GM19463 (cell line): ENCODE data around the gene MRTFB.
"Not testable (repeated sequence)": the region's sequence is repeated elsewhere in the genome, so short reads cannot be mapped to it uniquely, and the experiment has no call there.

Source experiments
- ATAC-seq: cut with Tn5 transposase; IDR thresholded peaks from one replicate; pipeline ENCODE4 v1.9.1; 2021; ENCODE audit warnings: mild to moderate bottlenecking, moderate library complexity; ENCODE audit not compliant: unreplicated experiment

MRTFB gene, protein sequence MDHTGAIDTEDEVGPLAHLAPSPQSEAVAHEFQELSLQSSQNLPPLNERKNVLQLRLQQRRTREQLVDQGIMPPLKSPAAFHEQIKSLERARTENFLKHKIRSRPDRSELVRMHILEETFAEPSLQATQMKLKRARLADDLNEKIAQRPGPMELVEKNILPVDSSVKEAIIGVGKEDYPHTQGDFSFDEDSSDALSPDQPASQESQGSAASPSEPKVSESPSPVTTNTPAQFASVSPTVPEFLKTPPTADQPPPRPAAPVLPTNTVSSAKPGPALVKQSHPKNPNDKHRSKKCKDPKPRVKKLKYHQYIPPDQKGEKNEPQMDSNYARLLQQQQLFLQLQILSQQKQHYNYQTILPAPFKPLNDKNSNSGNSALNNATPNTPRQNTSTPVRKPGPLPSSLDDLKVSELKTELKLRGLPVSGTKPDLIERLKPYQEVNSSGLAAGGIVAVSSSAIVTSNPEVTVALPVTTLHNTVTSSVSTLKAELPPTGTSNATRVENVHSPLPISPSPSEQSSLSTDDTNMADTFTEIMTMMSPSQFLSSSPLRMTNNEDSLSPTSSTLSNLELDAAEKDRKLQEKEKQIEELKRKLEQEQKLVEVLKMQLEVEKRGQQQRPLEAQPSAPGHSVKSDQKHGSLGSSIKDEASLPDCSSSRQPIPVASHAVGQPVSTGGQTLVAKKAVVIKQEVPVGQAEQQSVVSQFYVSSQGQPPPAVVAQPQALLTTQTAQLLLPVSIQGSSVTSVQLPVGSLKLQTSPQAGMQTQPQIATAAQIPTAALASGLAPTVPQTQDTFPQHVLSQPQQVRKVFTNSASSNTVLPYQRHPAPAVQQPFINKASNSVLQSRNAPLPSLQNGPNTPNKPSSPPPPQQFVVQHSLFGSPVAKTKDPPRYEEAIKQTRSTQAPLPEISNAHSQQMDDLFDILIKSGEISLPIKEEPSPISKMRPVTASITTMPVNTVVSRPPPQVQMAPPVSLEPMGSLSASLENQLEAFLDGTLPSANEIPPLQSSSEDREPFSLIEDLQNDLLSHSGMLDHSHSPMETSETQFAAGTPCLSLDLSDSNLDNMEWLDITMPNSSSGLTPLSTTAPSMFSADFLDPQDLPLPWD

DNA sequence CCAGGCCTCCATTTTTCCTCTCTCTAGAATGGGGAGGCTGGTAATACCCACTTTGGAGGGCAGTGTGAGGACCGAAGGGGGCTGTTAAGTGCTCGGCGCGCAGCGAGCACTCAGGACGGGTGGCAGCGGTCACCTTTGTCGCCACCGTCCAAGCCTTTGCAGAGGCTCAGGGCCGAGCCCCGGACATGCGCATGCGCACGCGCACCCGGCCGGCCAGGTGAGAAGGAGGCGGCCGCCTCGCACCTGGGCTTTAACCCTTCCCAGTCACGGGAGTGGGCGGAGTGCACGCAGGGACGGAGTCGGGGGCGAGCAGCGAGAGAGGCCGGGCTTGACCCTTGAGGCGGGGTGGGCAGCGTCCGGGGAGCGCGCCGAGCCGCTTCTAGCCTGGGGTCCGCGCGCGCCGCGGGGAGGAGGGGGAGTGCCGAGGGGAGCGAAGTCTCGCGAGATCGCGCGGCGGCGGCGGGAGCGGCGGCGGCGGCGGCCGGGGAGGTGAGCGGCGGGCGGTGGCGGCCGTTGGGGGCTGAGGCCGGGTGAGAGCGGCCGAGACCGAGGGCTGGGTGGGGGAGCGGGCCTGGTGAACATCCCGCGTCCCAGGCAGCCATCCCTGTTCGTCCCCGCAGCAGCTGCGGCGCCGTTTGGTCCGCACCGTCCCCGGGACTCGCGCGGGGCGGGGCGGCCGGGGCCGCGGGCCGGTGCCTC is at the start of gene MRTFB:
TSS of gene MRTFB (plus strand) at position 443 of the 699 bp plus-strand sequence. CDS start 69,288 bp downstream, outside the sequence.
- peak; percentile 82 for ATAC-seq

DNA sequence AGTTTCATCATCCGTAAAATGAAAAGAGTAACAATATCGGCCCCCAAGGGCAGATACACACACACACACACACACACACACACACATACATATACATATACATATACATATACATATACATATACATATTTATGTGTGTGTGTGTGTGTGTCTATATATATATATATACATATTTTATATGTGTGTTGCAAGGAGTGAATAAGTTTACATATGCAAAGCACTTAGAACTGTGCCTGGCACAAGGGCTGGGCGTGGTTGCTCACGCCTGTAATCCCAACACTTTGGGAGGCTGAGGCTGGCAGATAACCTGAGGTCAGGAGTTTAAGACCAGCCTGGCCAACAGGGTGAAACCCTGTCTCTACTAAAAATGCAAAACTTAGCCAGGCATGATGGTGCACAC is 47.6 kb upstream of the MRTFB start:
- not testable (repeated sequence) for ATAC-seq

DNA sequence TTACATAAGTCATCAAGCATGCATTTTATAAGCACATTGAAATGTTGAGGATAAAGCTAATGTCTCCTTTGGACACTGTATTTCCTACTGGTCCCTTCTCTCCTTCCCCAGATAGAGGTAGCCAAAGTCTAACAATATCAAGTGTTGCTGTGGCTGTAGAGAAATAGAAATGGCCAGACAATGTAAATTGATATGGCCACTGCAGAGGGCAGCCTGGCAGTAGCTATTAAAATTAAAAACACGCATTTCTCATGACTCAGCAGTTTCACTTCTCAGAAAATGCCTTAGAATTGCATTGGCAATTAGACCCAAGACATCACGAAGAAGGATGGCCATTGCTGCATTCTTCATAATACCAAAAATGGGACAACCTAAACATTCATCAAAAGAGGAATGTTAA is 46.8 kb upstream of the MRTFB start:
- no peak for ATAC-seq

DNA sequence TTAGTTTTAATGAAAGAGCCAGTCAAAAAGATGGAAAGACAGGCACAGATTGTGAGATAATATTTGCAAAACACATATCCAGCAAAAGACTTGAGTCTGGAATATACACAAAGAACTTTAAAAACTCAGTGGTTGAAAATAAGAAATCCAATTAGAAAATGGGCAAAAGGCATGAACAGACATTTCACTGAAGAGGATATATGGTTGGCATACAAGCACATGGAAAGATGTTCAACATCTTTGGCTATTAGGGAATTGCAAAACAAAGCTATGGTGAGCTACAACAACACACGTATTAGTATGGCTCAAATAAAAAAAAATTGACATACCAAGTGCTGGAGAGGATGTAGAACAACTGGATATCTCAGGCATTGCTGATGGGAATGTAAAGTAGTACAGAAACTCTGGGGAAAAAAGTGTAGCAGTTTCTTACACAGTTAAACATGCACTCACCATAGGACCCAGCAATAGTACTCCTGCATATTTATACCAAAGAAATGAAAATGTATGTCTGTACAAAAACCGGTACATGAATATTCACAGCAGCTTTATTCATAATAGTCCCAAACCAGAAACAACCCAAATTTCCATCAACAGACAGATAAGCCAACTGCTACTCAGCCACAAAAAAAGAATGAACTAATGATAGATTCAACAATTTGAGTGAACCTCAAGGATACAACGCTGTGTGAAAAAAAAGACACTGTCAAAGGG is 44.4 kb upstream of the MRTFB start:
- ATAC-seq = no peak

DNA sequence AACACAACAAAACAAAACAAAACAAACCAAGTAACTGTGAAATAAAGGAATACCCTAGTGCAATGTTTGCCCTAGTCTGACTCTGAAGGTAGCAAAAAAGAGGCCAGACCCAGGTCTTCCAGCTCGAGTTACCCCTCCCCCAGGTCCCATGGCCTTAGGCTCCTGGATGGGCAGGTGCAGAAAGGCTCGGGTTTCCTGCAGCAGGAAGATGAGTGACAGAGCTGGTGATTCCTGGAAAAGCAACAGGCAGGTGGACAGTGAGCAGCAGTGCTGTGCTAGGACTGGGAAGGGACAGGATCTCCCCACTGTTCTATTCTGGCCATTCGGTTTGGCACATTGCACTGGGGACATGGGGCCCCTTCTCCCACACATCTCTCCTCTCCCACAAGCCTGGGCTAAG is 42.9 kb upstream of the MRTFB start:
- ATAC-seq = no peak

GRCh38 chr16:14029658-14030057 is 41.5 kb upstream of the MRTFB start:
- ATAC-seq = no peak

DNA sequence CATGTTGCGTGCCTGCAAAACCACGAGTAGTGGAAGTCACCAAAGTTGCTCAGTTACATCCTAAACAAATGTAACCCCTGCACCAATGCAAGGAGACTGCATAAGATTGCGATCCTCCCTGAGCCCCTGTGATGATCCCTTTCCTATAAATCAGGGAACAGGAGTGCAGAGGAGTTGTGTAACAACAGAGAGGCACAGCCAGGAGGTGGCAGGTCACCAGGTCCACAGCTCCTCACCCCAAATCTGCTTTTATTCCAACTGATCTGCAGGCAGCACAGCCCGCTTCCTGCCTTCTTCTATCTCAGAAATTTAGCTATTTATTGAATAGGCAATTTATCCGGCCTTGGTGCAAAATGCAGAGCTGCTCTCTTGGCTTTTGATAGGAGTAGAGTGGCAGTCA is 36.0 kb upstream of the MRTFB start:
- no peak for ATAC-seq

GRCh38 chr16:14036889-14037288 is 34.2 kb upstream of the MRTFB start:
- ATAC-seq = no peak

- ATAC-seq = no peak
Observed at GRCh38 chr16:14037960-14038359, 33.2 kb upstream of the MRTFB start.

GRCh38 chr16:14041164-14041563 is 30.0 kb upstream of the MRTFB start:
- no peak for ATAC-seq

GRCh38 chr16:14042706-14043105 is 28.4 kb upstream of the MRTFB start:
- ATAC-seq = no peak

- no peak for ATAC-seq
Observed at GRCh38 chr16:14043278-14043677, 27.8 kb upstream of the MRTFB start.

DNA sequence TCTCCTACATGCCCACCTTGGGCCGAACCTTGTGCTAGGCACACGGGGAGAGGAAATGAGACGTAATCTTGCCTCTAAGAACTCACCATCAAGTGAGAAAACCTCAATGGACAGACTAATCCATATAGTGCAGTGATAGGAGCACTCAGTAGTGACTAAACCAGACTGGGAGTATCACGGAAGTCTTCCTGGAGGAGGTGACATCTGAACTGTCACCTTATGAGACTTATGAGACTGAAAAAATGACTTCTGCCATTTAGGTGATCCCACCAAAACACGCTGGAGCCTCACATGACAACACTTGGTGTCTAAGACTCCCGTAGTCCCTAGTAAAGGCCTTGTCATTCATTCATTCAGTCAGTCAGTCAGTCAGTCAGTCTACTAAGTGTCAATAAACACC is 27.3 kb upstream of the MRTFB start:
- no peak for ATAC-seq

DNA sequence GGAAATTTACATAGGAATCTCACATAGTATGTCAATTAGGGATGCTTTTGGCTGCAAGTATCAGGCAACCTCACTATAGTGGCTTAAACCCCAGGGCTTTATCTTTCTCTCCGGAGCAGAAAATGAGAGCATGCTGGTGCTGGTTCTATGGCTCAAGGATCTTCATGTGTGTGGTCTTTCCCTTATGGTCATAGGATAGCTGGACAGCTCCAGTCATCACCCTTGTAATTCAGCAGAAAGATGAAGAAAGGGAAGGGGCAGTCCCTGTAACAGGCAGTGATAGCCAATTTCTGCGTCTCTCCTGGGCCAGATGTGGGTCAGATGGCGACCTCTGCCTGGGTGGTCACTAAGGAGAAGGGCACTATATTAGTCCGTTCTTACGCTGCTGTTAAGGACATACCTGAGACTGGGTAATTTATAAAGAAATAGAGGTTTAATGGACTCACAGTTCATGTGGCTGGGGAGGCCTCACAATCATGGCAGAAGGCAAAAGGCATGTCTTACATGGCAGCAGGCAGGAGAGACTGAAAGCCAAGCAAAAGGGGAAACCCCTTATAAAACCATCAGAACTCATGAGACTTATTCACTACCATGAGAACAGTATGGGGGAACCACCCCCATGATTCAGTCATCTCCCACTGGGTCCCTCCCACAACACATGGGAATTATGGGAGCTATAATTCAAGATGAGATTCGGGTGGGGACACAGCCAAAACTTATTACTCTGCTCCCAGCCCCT is 23.8 kb upstream of the MRTFB start:
- not testable (repeated sequence) for ATAC-seq

DNA sequence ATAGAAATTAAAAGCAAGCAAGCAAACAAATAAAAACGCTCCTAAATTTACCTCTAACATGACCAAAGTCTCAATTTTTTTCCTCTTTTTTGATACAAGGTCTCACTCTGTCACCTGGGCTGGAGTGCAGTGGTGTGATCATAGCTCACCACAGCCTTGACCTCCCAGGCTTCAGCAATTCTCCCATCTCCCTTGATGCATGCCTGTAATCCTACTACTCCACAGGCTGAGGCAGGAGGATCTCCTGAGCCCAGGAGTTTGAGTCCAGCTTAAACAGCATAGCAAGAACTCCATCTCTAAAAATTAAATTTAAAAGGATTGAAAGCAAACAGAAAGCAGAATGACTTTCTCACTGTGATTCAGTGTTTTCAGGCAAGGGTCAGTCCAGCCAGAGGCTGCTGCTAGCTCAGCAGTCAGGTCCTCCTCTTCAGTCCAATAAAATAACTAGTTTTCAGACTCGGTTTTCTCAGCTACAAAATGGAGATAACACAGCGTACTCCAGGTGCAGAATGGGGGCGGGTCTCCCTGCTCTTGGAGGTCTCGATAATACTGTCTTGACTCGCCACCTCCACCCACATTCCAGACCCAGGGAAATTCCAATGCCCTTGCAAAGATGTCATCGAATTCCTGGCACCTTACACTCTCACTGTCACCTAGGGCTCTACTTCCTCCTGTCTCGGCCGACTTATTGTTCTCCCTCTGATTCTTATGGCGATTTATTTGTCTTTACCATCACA is 20.7 kb upstream of the MRTFB start:
- ATAC-seq = no peak

DNA sequence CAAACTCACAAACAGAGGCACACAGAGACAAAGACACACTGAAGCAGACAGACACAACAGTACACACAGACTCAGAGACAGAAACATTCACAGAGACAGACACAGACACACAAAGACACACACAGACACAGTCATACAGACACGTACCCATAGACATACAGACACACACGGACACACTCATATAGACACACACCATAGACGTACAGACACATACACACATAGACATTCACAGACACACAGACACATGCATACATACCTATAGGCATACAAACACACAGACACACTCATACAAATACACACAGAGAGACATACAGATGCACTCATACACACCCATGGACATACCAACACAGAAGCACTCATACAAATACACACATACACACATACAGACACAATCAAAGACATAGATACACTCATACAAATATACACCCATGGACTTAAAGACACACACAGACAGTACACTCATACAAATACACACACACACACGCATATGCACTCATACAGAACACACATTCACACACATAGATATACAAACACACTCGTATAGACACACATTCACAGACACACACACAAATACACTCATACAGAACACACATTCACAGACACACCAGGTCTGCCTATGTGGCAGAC is 19.9 kb upstream of the MRTFB start:
- ATAC-seq = no peak

- ATAC-seq = no peak
Observed at GRCh38 chr16:14056970-14057369, 14.1 kb upstream of the MRTFB start.

GRCh38 chr16:14057878-14058382 is 13.2 kb upstream of the MRTFB start:
- no peak for ATAC-seq
